SU-DHL-6 (cell line): ENCODE data around the gene SIRT4.
A peak's percentile ranks its signal among the peaks of the same experiment; 100 is the strongest.

Source experiments
- H2AFZ ChIP-seq: fragments of 200-600 bp; sonication (generic); 2 replicates; pipeline ENCODE4 v1.6.1; 2014; ENCODE audit warnings: low read depth, mild to moderate bottlenecking, moderate library complexity, mixed read lengths, antibody characterized with exemption, low read length; ENCODE audit not compliant: severe bottlenecking
- H3F3A ChIP-seq: fragments of 200-600 bp; shearing (Covaris generic); 2 replicates; pipeline ENCODE4 v1.6.0; 2016; ENCODE audit warnings: antibody characterized with exemption, mild to moderate bottlenecking; ENCODE audit not compliant: insufficient read depth
- H3K27ac ChIP-seq: fragments of 200-600 bp; sonication (generic); 2 replicates; pipeline ENCODE4 v1.5.1; 2016; ENCODE audit warnings: low read depth, mild to moderate bottlenecking, low read length, moderate library complexity, mixed read lengths
- H3K27me3 ChIP-seq: fragments of 200-600 bp; sonication (generic), shearing (Covaris generic); 2 replicates; pipeline ENCODE4 v1.6.0; 2014; ENCODE audit warnings: mild to moderate bottlenecking, low read length
- H3K36me3 ChIP-seq: fragments of 200-600 bp; sonication (generic); 2 replicates; pipeline ENCODE4 v1.6.1; 2014; ENCODE audit warnings: mild to moderate bottlenecking, low read length, mixed read lengths
- H3K4me2 ChIP-seq: fragments of 300-600, 200-600 bp; shearing (Covaris generic), sonication (generic); 2 replicates; pipeline ENCODE4 v1.6.0; 2014; ENCODE audit warnings: low read length, low read depth, mild to moderate bottlenecking; ENCODE audit not compliant: poor library complexity, severe bottlenecking
- H3K4me3 ChIP-seq: fragments of 200-600 bp; sonication (generic); 2 replicates; pipeline ENCODE4 v1.5.1; 2014; ENCODE audit warnings: antibody characterized with exemption, low read length, mild to moderate bottlenecking, mixed read lengths; ENCODE audit not compliant: insufficient read depth, poor library complexity, severe bottlenecking
- H3K79me2 ChIP-seq: fragments of 200-600 bp; sonication (generic); 2 replicates; pipeline ENCODE4 v1.6.1; 2014; ENCODE audit warnings: mild to moderate bottlenecking, low read length, moderate library complexity; ENCODE audit not compliant: insufficient read depth
- H3K9ac ChIP-seq: fragments of 200-600 bp; sonication (generic); 2 replicates; pipeline ENCODE4 v1.7.0; 2014; ENCODE audit warnings: mild to moderate bottlenecking, low read length
- H3K9me2 ChIP-seq: fragments of 200-600 bp; sonication (generic); replicated peaks from 2 replicates; pipeline ENCODE4 v1.6.1; 2014; ENCODE audit warnings: low read length; ENCODE audit not compliant: insufficient read depth
- H3K9me3 ChIP-seq: fragments of 200-600 bp; sonication (generic); 2 replicates; pipeline ENCODE4 v1.6.1; 2014; ENCODE audit warnings: low read length, mixed read lengths; ENCODE audit not compliant: insufficient read depth
- H4K20me1 ChIP-seq: fragments of 200-600 bp; sonication (generic); 2 replicates; pipeline ENCODE4 v1.6.1; 2014; ENCODE audit warnings: low read depth, mild to moderate bottlenecking, antibody characterized with exemption, low read length, moderate library complexity, mixed read lengths
- CTCF ChIP-seq: fragments of 200-600 bp; sonication (generic); IDR thresholded peaks from one replicate; pipeline ENCODE4 v1.5.1; 2017; ENCODE audit warnings: antibody characterized with exemption, mild to moderate bottlenecking, low read length, moderate library complexity; ENCODE audit not compliant: insufficient read depth, poor library complexity, severe bottlenecking
- EZH2phosphoT487 ChIP-seq: fragments of 200-600 bp; sonication (generic), shearing (Covaris generic); conservative IDR thresholded peaks from 2 replicates; pipeline ENCODE4 v1.6.1; 2018; ENCODE audit warnings: mild to moderate bottlenecking, antibody characterized with exemption, low read length, moderate library complexity, mixed read lengths

Gene SIRT4

DNA sequence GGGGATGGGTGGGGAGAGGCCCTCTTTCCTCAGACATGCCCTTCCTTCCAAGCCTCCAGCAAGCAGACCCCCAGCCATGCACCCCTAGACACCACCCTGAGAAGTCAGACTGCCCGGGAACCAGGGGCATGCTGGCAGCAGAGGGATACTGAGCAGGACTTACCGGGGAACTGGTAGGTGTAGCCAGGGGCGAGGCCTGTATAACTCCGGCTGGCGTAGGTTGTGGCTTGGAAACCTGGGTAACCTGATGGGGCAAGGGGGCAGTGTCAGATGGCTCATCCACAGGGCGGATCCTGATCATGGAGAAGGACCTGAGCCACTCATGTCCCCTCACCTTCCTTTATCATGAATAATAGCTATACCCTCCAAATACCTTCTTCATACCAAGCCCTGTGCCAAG lies 51.0 kb downstream of the SIRT4 start:
- H3K9me3 ChIP-seq = no peaks in the 10 kb centered on the region
- H3K4me2 ChIP-seq = no peak overlapping the region
- no peak overlapping the region for H3K9ac ChIP-seq
- no peak overlapping the region for H2AFZ ChIP-seq
- no peaks in the 10 kb centered on the region for H3K27me3 ChIP-seq
- H4K20me1 ChIP-seq = no peaks in the 10 kb centered on the region
- no peaks in the 10 kb centered on the region for H3F3A ChIP-seq
- H3K79me2 ChIP-seq = no peaks in the 10 kb centered on the region
- TF ChIP-seq CTCF (no peak), EZH2phosphoT487 (no peak)
- H3K9me2 ChIP-seq = no peaks in the 10 kb centered on the region
- H3K36me3 ChIP-seq = no peaks in the 10 kb centered on the region
- H3K27ac ChIP-seq = no peak overlapping the region
- no peak overlapping the region for H3K4me3 ChIP-seq

DNA sequence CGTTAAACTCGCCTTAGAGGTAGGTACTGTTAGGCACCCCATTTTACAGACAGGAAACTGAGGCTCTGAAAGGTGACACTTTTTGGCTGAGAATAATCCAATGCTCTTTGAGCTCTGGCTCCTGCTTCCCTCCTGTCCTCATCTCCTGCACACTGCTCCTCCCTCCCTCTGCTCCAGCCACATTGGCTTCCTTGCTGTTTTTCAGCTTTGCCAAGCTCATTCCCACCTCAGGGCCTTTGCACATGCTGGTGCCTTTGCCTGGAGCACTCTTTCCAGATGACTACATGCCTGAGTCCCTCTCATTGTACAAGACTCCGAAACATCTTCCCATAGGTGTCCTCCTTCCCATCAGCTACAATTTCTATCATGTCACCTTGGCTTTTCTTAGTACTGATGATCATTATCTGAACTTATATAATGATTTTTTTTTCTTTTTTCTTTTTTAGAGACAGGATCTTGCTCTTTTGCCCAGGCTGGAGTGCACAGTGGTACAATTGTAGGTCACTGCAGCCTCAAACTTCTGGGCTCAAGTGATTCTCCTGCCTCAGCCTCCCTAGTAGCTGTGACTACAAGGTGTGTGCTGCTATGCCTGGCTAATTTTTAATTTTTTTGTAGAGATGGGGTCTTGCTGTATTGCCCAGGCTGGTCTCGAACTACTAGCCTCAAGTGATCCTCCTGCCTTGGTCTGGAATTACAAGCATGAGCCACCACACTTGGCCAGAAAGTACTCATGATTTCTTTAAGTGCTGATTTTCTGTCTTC lies 51.6 kb downstream of the SIRT4 start:
- TF ChIP-seq EZH2phosphoT487 (no peak), CTCF (no peak)
- no peak overlapping the region for H3K27ac ChIP-seq
- no peak overlapping the region for H2AFZ ChIP-seq
- H3K4me2 ChIP-seq = no peak overlapping the region
- no peaks in the 10 kb centered on the region for H3K36me3 ChIP-seq
- no peaks in the 10 kb centered on the region for H3F3A ChIP-seq
- no peaks in the 10 kb centered on the region for H3K79me2 ChIP-seq
- H4K20me1 ChIP-seq = no peaks in the 10 kb centered on the region
- no peaks in the 10 kb centered on the region for H3K9me3 ChIP-seq
- no peak overlapping the region for H3K9ac ChIP-seq
- H3K9me2 ChIP-seq = no peaks in the 10 kb centered on the region
- no peaks in the 10 kb centered on the region for H3K27me3 ChIP-seq
- no peak overlapping the region for H3K4me3 ChIP-seq

GRCh38 chr12:120356567-120357030 lies 54.5 kb downstream of the SIRT4 start:
- H3K4me3 ChIP-seq = no peak overlapping the region
- H3K9me2 ChIP-seq = no peaks in the 10 kb centered on the region
- no peaks in the 10 kb centered on the region for H3K79me2 ChIP-seq
- H3K9ac ChIP-seq = no peak overlapping the region
- no peaks in the 10 kb centered on the region for H3F3A ChIP-seq
- peak; percentile 75 for TF ChIP-seq CTCF
- TF ChIP-seq EZH2phosphoT487 = no peak
- H3K4me2 ChIP-seq = no peak overlapping the region
- H3K36me3 ChIP-seq = no peaks in the 10 kb centered on the region
- H3K27me3 ChIP-seq = no peaks in the 10 kb centered on the region
- H3K27ac ChIP-seq = no peak overlapping the region
- H3K9me3 ChIP-seq = no peaks in the 10 kb centered on the region
- no peak overlapping the region for H2AFZ ChIP-seq
- no peaks in the 10 kb centered on the region for H4K20me1 ChIP-seq
